Astrocyte (in vitro differentiated cells and primary cell): ENCODE results near the gene NLRP7. TPM values are rescaled to one million over a fixed set of nuclear protein-coding genes. Genes with fewer than 3 reads are reported as not detected.

Experiments used
- DNase-seq: peaks from one replicate; pipeline ENCODE4 v3.0.0-alpha.2; 2010; ENCODE audit warnings: low read depth
- FAIRE-seq: peaks from 2 replicates; lab custom pipeline; 2011; peaks lifted over from hg19 to GRCh38; lab: Jason Lieb, UNC
- H2AFZ ChIP-seq: 2 replicates; pipeline ENCODE4 v1.6.0; 2012; ENCODE audit warnings: low read depth, low read length, inconsistent platforms
- H3K27ac ChIP-seq: 2 replicates; pipeline ENCODE4 v1.5.1; 2011; ENCODE audit warnings: low read depth, low read length, inconsistent platforms
- H3K27me3 ChIP-seq: 2 replicates; pipeline ENCODE4 v1.6.0; 2011; ENCODE audit warnings: low read length, inconsistent platforms; ENCODE audit not compliant: insufficient read depth
- H3K36me3 ChIP-seq: 2 replicates; pipeline ENCODE4 v1.5.1; 2011; ENCODE audit warnings: low read length, inconsistent platforms; ENCODE audit not compliant: insufficient read depth
- H3K4me1 ChIP-seq: 2 replicates; pipeline ENCODE4 v1.5.1; 2011; ENCODE audit warnings: low read length, inconsistent platforms; ENCODE audit not compliant: insufficient read depth
- H3K4me2 ChIP-seq: 2 replicates; pipeline ENCODE4 v1.6.0; 2012; ENCODE audit warnings: low read length, inconsistent platforms
- H3K4me3 ChIP-seq: 2 replicates; pipeline ENCODE4 v1.5.1; 2011; ENCODE audit warnings: low read depth, mild to moderate bottlenecking, low read length, inconsistent platforms; ENCODE audit not compliant: insufficient read depth
- H3K79me2 ChIP-seq: 2 replicates; pipeline ENCODE4 v1.6.0; 2012; ENCODE audit warnings: mild to moderate bottlenecking, low read length, inconsistent platforms; ENCODE audit not compliant: insufficient read depth
- H3K9ac ChIP-seq: 2 replicates; pipeline ENCODE4 v1.6.0; 2012; ENCODE audit warnings: mild to moderate bottlenecking, low read length, inconsistent platforms
- H3K9me3 ChIP-seq: 2 replicates; pipeline ENCODE4 v1.5.1; 2012; ENCODE audit warnings: low read depth, mild to moderate bottlenecking, low read length, inconsistent platforms; ENCODE audit not compliant: insufficient read depth
- H4K20me1 ChIP-seq: 2 replicates; pipeline ENCODE4 v1.6.0; 2012; ENCODE audit warnings: low read length, inconsistent platforms; ENCODE audit not compliant: insufficient read depth
- H3K27ac Mint-ChIP-seq: one replicate; pipeline ENCODE4 v1.8.0; 2021; ENCODE audit warnings: mild to moderate bottlenecking, mixed read lengths; ENCODE audit not compliant: unreplicated experiment
- H3K27me3 Mint-ChIP-seq: one replicate; pipeline ENCODE4 v1.8.0; 2021; ENCODE audit warnings: low read depth, mixed read lengths; ENCODE audit not compliant: unreplicated experiment
- H3K36me3 Mint-ChIP-seq: one replicate; pipeline ENCODE4 v1.8.0; 2021; ENCODE audit warnings: low read depth, mixed read lengths; ENCODE audit not compliant: unreplicated experiment
- H3K4me1 Mint-ChIP-seq: one replicate; pipeline ENCODE4 v1.8.0; 2021; ENCODE audit warnings: low read depth, mixed read lengths; ENCODE audit not compliant: unreplicated experiment
- H3K4me3 Mint-ChIP-seq: one replicate; pipeline ENCODE4 v1.8.0; 2021; ENCODE audit warnings: mild to moderate bottlenecking, moderate library complexity, mixed read lengths; ENCODE audit not compliant: unreplicated experiment
- H3K9me3 Mint-ChIP-seq: one replicate; pipeline ENCODE4 v1.8.0; 2021; ENCODE audit warnings: mild to moderate bottlenecking, mixed read lengths; ENCODE audit not compliant: unreplicated experiment
- CTCF ChIP-seq: IDR thresholded peaks from 2 replicates; pipeline ENCODE4 v1.5.1; 2011; ENCODE audit warnings: low read depth, mild to moderate bottlenecking, inconsistent platforms, low read length, moderate library complexity; ENCODE audit not compliant: insufficient read depth
- EZH2 ChIP-seq: IDR thresholded peaks from 2 replicates; pipeline ENCODE4 v1.6.1; 2012; ENCODE audit warnings: mild to moderate bottlenecking, low read length, inconsistent platforms; ENCODE audit not compliant: insufficient read depth
- total RNA-seq: library from RNA; stranded (reverse); gene quantifications from 2 replicates; pipeline ENCODE4 v1.2.1, GENCODE V29; 2021

The NLRP7 gene
- total RNA-seq, 1 donor from 2014 or later: not detected

DNA sequence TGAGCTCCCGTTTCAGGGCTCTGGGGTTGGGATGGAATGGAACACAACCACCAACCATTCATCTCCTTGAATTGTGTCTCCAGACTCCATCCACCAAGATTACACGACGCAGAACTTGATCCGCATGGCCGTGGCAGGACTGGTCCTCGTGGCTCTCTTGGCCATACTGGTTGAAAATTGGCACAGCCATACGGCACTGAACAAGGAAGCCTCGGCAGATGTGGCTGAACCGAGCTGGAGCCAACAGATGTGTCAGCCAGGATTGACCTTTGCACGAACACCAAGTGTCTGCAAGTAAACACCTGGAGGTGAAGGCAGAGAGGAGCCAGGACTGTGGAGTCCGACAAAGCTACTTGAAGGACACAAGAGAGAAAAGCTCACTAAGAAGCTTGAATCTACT lies 57.8 kb downstream of the NLRP7 start:
- H3K4me2 ChIP-seq: no peak overlapping the region
- no peaks in the 10 kb centered on the region for H3K9me3 ChIP-seq
- Mint-ChIP-seq H3K27me3 (peaks cover 2% of the 10 kb centered on the region), H3K4me3 (no peak overlapping the region), H3K4me1 (no peaks in the 10 kb centered on the region), H3K36me3 (no peaks in the 10 kb centered on the region), H3K9me3 (peaks cover 5% of the 10 kb centered on the region), H3K27ac (no peak overlapping the region)
- no peak overlapping the region for H2AFZ ChIP-seq
- H3K27me3 ChIP-seq: no peaks in the 10 kb centered on the region
- H3K36me3 ChIP-seq: no peaks in the 10 kb centered on the region
- no peak overlapping the region for H3K4me3 ChIP-seq
- no peak overlapping the region for H3K9ac ChIP-seq
- H3K79me2 ChIP-seq: no peaks in the 10 kb centered on the region
- H3K27ac ChIP-seq: no peak overlapping the region
- no peak for FAIRE-seq
- H3K4me1 ChIP-seq: no peaks in the 10 kb centered on the region
- DNase-seq: no peak
- H4K20me1 ChIP-seq: no peaks in the 10 kb centered on the region
- TF ChIP-seq EZH2 (no peak), CTCF (no peak)

GRCh38 chr19:54888239-54888638 lies 59.1 kb downstream of the NLRP7 start:
- FAIRE-seq: no peak
- H3K4me3 ChIP-seq: no peak overlapping the region
- no peaks in the 10 kb centered on the region for H3K9me3 ChIP-seq
- H3K9me3 Mint-ChIP-seq: peaks cover 4% of the 10 kb centered on the region
- no peak overlapping the region for H3K9ac ChIP-seq
- no peaks in the 10 kb centered on the region for H3K79me2 ChIP-seq
- H2AFZ ChIP-seq: no peak overlapping the region
- H3K4me1 Mint-ChIP-seq: no peaks in the 10 kb centered on the region
- no peak overlapping the region for H3K27ac ChIP-seq
- H3K4me1 ChIP-seq: no peaks in the 10 kb centered on the region
- no peaks in the 10 kb centered on the region for H3K36me3 Mint-ChIP-seq
- no peaks in the 10 kb centered on the region for H4K20me1 ChIP-seq
- TF ChIP-seq EZH2 (no peak), CTCF (no peak)
- no peaks in the 10 kb centered on the region for H3K27me3 ChIP-seq
- H3K27ac Mint-ChIP-seq: no peak overlapping the region
- peaks cover 2% of the 10 kb centered on the region for H3K27me3 Mint-ChIP-seq
- no peak overlapping the region for H3K4me3 Mint-ChIP-seq
- no peak overlapping the region for H3K4me2 ChIP-seq
- DNase-seq: no peak
- H3K36me3 ChIP-seq: no peaks in the 10 kb centered on the region

GRCh38 chr19:54883228-54883627 lies 64.1 kb downstream of the NLRP7 start:
- Mint-ChIP-seq H3K9me3 (peaks cover 2% of the 10 kb centered on the region), H3K36me3 (no peaks in the 10 kb centered on the region), H3K27me3 (peaks cover 10% of the 10 kb centered on the region), H3K4me1 (no peaks in the 10 kb centered on the region), H3K27ac (no peak overlapping the region), H3K4me3 (no peak overlapping the region)
- H3K27me3 ChIP-seq: no peaks in the 10 kb centered on the region
- no peak overlapping the region for H3K9ac ChIP-seq
- no peaks in the 10 kb centered on the region for H4K20me1 ChIP-seq
- no peaks in the 10 kb centered on the region for H3K9me3 ChIP-seq
- no peaks in the 10 kb centered on the region for H3K36me3 ChIP-seq
- no peak overlapping the region for H3K27ac ChIP-seq
- no peak for TF ChIP-seq CTCF
- no peak for TF ChIP-seq EZH2
- no peak overlapping the region for H3K4me2 ChIP-seq
- H3K79me2 ChIP-seq: no peaks in the 10 kb centered on the region
- no peak overlapping the region for H3K4me3 ChIP-seq
- no peak overlapping the region for H2AFZ ChIP-seq
- H3K4me1 ChIP-seq: no peaks in the 10 kb centered on the region
- FAIRE-seq: no peak
- DNase-seq: no peak
